A549 treated with CpdA at 1 μM for 4 hours (cell line): Measurements from ENCODE around the gene MYO16. TPM values are rescaled to one million over a fixed set of nuclear protein-coding genes. Genes with fewer than 3 reads are reported as not detected.

ENCODE experiments used
- total RNA-seq: library from RNA; stranded (reverse); fragments of 200-300 nt; extraction: Qiagen RNA extraction; gene quantifications from 5 replicates; pipeline ENCODE4 v1.2.3, GENCODE V29; 2022; ENCODE audit warnings: low read depth

Gene MYO16
- 0.02 to 0.13 TPM (median 0.08 TPM) in 5 replicates for total RNA-seq

GRCh38 chr13:108629181-108629752, at the start of gene MYO16:
Gene MYO16 (plus strand): TSS chr13:108629611. CDS start chr13:108629845, 234 bp downstream.

